CMK (cell line): ENCODE measurements around the gene EXOC1.

Experiments used
- DNase-seq: peaks from one replicate; pipeline ENCODE4 v3.0.0-alpha.2; 2010; ENCODE audit warnings: low read depth

Gene EXOC1

GRCh38 chr4:55851885-55852284, 1.6 kb upstream of the EXOC1 start:
- DNase-seq, result no peak

- no peak for DNase-seq
Observed at GRCh38 chr4:55854129-55854528, 681 bp downstream of the EXOC1 start.

DNA sequence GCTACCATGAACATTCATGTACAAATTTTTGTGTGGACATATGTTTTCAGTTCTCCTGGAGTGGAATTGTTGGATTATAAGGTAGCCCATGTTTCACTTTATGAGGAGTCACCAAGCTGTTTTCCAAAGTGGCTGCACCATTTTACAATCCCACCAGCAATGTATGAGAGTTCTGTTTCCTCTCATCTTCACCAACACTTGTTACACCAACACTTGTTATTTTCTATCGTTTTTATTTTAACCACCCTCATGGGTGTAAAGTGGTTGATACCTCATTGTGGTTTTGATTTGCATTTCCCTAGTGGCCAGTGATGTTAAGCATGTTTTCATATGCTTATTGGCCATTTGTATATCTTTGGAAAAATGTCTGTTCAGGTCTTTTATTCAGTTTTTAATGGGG, 4.1 kb downstream of the EXOC1 start:
- no peak for DNase-seq

GRCh38 chr4:55859711-55860110, 6.3 kb downstream of the EXOC1 start:
- DNase-seq, result no peak

DNA sequence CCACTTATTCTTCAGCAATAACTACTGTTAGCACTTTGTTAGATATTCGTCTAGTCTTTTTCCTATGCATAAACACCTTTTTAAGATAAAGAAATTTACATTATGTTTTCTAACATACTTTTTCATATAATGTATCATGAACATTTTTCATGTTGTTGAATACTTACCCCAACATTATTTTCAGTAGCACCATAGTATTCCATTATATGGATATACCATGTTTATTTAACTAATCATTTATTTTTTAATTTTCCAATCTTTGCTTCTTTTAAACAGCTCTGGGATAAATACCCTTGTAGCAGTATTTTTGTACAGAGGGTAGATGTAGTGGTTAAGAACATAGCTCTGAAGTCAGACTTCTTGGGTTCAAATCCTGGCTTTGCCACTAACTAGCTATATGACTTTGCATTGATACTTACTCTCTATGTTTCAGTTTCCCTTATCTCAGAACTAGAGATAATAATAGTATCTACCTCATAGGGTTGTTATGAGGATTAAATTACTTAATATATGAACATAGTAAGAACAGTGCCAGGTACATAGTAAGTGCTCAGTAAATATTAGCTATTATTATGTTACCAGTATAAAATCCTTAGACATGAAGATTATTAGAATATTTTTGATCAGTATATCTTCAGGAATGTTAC, 11.3 kb downstream of the EXOC1 start:
- no peak for DNase-seq

DNA sequence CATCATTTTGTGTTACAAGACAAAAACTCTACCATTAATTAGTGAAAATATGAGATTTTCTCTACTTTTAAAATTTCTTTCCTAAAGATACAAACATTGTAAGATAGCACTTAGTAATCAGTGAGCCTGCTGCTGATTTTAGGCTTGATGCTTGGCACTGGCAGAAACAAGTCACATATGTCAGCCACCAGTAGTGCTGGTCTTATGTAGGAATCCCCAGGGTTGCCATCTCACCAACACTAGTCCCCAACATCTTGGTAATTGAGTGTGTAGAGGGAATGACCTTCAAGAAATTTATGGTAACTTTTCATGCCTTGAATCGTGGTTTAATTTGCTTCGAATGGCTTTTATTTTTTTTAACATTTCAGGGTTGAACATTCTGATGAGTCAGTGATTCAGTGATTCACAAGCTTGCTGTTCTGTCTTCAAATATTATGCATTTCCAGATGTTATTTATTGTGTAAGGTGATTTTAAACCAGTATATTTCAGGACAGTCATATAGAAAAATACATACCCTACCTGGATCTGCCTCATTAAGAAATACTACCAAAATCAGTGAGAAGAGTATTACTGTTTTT, 11.9 kb downstream of the EXOC1 start:
- no peak for DNase-seq

DNA sequence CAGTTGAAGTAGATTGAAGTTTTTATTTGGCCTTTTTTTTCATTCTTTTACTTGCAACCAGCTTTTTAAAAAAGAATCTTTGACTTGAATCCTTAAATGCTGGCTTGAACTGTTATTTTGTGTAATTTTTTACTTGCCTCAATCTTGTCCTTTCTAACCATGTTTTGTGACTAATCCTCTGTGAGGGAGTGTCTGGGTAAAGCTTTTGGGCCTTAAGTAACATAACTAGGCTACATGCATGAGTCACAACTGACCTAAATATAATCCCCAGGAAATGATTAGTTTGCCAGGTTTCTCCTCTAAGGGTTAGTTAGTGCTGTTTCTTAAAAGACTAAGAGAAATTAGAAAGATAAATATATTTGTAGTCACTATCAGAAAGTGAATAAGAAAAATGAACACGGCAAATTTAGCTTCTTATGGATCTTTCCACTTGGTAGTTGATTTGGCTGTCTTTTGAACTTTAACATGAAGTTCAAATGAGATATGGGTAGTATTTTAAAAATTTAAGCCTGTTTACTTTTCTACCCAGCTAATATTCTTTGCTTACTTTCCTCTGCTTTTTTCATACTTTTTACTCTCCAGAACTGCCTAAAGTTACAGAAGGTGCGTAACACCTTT, 13.0 kb downstream of the EXOC1 start:
- no peak for DNase-seq

DNA sequence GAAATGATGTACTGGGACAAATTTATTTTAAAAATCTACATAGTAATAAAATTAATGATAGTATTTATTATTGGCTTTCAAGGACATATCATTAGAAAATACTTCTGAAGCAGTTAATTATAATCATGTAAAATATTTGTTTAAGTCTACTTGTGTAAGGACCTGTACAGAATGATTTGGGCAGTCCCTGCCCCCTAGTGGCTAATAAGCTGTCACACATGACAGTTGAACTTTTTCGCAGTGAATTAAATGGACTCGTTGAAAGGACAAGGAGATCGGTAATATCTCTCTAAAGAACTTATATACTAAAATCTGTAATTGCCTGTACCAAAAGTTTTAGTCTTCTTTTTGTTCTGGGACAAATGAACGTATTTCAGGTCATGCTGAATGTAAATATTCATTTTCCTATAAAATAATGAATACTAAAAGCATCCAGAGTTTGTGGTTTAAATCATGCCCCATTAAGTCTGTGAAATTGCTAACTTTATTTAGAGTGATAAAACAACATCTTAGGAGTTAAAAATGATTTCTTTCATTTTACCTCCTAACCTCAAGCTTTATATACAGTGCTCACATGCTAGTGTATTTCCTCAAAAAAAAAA, 13.6 kb downstream of the EXOC1 start:
- peak; percentile 46 for DNase-seq

GRCh38 chr4:55868581-55869090, 15.2 kb downstream of the EXOC1 start:
- DNase-seq, result no peak

DNA sequence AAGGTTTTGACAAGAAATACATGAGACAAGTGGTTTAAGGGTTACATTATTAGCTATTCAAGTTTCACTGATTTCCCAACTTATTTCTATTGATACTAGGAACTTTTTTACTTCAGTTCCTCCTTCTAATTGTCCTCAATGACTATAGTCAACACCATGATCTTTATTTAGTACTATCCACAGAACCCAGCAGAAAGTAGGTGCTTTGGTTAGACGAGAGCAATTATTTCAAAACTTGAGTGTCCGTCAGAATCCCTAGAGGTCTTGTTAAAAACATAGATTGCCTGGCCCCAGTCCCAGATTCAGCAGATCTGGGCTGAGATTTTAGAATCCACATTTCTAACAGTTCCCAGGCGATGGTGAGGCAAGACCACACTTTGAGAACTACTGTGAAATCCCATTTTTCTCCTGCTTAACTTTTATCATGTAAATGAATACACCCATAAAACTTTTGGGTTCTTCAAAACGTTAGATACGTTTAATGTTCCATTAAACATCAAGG, 17.9 kb downstream of the EXOC1 start:
- no peak for DNase-seq

DNA sequence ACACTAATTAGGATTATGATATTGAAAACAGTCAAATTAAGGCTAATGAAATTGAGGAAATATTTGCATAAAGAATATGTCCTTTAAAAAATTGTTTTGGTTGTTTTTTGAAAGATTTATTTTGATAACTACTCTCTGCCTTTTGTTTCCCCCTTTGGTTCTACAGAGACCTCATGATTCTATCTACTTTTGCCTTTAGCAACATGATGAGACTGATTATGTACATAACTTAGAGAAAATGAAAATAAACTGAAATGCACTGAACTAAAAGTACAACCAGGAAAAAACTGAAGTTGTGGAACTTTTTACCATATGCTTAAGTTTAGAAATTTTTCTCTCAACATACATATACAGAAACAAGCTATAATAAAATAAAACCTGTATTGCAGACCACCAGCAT, 21.4 kb downstream of the EXOC1 start:
- no peak for DNase-seq

DNA sequence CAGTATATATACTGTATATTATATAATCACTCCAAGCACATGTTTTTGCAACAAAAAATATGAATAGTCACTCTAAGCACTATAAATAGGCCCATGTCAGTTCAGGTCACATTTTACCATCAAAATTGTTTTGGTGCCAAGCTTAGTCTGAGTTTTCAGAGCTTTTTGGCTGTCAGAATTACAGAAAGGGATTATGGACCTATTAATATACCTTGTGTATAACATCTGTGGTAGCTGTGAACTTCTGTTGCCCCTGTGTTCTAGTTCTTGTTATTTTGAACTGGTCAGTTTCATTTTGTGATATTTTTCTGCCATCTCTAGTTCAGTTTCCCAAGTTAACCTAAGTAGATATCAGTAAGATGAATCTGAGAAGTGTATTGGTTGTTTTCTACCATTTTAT, 22.9 kb downstream of the EXOC1 start:
- no peak for DNase-seq

DNA sequence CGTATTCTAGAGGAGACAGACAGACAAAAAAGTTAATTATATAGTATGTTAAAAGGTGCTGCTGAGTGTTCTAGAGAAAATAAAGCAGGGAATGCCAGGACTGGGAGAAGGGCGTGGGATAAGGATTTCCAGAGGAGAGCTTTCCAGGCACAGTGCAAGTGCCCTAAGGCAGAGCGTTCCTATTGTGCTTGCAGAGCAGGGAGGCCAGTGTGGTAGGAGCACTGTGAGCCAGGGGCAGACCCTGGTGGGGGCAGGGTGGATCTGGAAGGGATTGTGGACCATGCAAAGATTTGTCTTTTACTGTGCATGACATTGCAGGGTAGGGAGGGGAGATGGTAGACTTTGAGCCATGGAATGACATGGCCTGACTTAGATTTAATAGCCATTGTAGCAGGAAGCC, 25.8 kb downstream of the EXOC1 start:
- DNase-seq, result no peak

- no peak for DNase-seq
Observed at GRCh38 chr4:55880652-55881280, 27.3 kb downstream of the EXOC1 start.

GRCh38 chr4:55884093-55884850, 30.8 kb downstream of the EXOC1 start:
- no peak for DNase-seq

GRCh38 chr4:55884851-55885219, 31.4 kb downstream of the EXOC1 start:
- no peak for DNase-seq

DNA sequence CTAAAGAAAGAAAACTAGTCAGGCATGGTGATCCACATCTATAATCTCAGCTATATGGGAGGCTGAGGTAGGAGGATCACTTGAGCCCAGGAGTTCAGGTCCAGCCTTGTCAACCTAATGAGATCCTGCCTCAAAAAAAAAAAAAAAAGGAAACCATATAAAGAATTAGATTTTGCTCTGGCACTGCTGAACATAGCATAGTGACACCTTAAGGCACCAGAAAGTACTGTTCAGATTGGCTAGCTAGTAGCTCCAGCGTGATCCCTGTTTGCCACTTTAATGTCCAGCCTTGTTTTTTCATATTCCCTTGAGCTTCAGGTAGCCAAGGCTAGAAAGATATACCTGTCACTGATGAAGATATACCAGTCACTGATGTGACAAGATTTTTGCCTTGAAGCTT, 34.1 kb downstream of the EXOC1 start:
- DNase-seq, result no peak

GRCh38 chr4:55892156-55892555, 38.7 kb downstream of the EXOC1 start:
- no peak for DNase-seq

DNA sequence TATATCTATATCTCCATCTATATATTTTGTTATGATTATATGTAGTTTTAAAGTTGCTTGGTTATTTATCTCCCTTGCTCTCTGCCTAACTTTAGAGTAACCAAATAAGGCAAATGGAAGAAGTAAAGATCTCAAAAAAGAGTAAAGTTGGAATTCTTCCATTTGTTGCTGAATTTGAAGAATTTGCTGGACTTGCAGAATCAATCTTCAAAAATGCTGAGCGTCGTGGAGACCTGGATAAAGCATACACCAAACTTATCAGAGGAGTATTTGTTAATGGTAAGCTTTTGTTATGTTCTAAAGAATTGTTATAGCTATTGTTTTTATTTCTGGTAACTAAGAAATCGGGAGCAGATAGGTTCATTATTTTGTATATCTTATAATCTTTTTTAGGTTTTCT, 43.2 kb downstream of the EXOC1 start:
- no peak for DNase-seq

DNA sequence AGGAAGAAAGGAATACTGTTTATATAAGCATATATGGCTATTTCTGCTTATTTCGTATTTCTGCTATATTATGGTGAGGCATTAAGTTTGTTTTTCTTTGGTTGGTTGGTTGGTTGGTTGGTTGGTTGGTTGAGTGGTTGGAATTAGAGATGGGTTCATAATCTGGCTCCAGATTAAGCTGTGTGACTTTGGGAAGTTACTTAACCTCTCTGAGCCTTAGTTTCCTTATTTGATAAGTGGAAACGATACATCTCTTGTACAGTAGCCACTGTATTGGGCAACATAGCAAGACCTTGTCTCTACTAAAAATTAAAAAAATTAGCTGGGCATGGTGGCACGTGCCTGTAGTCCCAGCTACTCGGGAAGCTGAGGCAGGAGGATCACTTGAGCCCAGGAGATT, 49.2 kb downstream of the EXOC1 start:
- no peak for DNase-seq

- DNase-seq, result no peak
Observed at GRCh38 chr4:55903577-55903976, 50.1 kb downstream of the EXOC1 start.

GRCh38 chr4:55904576-55904975, 51.1 kb downstream of the EXOC1 start:
- DNase-seq, result no peak
